ENCODE data around the gene ARFGAP2. TPM values are rescaled to one million over a fixed set of nuclear protein-coding genes. Genes with fewer than 3 reads are reported as not detected.

Gene ARFGAP2
- total and polyA plus RNA-seq, 5 donors from 2014 or later: 102 to 169 (median 110) TPM

GRCh38 chr11:47177229-47177845 is 658 bp upstream of the ARFGAP2 start:
- peak overlapping the region; percentile 93 for H3K27ac ChIP-seq (ENCODE audit: insufficient read depth, low read length, poor library complexity, severe bottlenecking)
- H3K4me3 ChIP-seq (ENCODE audit: low read depth, low read length): peak overlapping the region; percentile 79
- peak overlapping the region; percentile 97 to 99 (median 99) for H3K4me3 Mint-ChIP-seq
- peaks cover 5% of the 10 kb centered on the region for H3K27me3 Mint-ChIP-seq
- no peaks in the 10 kb centered on the region for H3K27me3 ChIP-seq (ENCODE audit: control insufficient read depth, insufficient read depth, low read length)
- H3K9me3 Mint-ChIP-seq: no peaks in the 10 kb centered on the region
- H3K36me3 ChIP-seq (ENCODE audit: control insufficient read depth, insufficient read depth, low read length): peaks cover 21% of the 10 kb centered on the region
- peak; percentile 67 to 70 for ATAC-seq (ENCODE audit: low read depth in 2 of 2)
- peaks cover 4 to 47% (median 19%) of the 10 kb centered on the region in 4 donors for H3K4me1 Mint-ChIP-seq
- peaks cover 43% of the 10 kb centered on the region for H3K4me1 ChIP-seq (ENCODE audit: control insufficient read depth, insufficient read depth, low read length, poor library complexity, severe bottlenecking)
- peak overlapping the region; percentile 97 to 100 (median 99) for H3K27ac Mint-ChIP-seq
- H3K36me3 Mint-ChIP-seq: peaks cover 9% of the 10 kb centered on the region
- peak; percentile 62 to 92 (median 86) for DNase-seq
- H3K9me3 ChIP-seq (ENCODE audit: control insufficient read depth in 2 of 2, low read length in 2 of 2): no peaks in the 10 kb centered on the region

DNA sequence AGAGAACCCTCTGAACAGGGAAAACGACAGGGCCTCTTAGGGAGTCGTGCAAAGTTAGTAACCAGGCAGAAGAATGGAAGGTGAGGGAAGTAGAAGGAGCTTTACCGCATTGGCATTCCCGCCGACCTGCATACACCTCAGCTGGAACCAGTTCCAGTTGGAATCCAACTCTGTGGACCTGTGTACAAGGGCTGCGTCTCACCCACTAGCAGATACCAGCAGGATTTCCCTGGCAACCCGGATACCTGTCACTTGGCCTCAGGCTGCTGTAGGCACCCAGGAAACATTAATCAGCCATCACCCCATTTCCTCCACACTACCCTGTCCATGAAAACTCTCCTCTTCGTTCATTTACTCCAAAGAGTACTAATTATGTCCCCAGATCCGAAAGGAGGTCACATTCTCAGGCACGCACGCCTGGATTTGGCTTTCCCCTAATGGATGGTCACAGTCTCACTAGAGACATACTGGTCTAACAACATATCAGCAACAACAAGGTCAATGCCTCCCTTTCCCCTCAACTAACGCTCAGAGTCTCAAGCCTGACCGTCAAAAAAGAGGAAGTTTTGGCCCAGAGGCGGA is 842 bp downstream of the ARFGAP2 start:
- Histone ChIP-seq H3K4me1 (ENCODE audit: control insufficient read depth, insufficient read depth, low read length, poor library complexity, severe bottlenecking) (peaks cover 48% of the 10 kb centered on the region), H3K27ac (ENCODE audit: insufficient read depth, low read length, poor library complexity, severe bottlenecking) (peak overlapping the region; percentile 93), H3K4me3 (ENCODE audit: low read depth, low read length) (peak overlapping the region; percentile 94), H3K27me3 (ENCODE audit: control insufficient read depth, insufficient read depth, low read length) (no peaks in the 10 kb centered on the region), H3K9me3 (ENCODE audit: control insufficient read depth in 2 of 2, low read length in 2 of 2) (no peaks in the 10 kb centered on the region), H3K36me3 (ENCODE audit: control insufficient read depth, insufficient read depth, low read length) (peaks cover 35% of the 10 kb centered on the region)
- peaks cover 5% of the 10 kb centered on the region for H3K27me3 Mint-ChIP-seq
- H3K4me3 Mint-ChIP-seq: peak overlapping the region; percentile 97 to 99 (median 99)
- peaks cover 17% of the 10 kb centered on the region for H3K36me3 Mint-ChIP-seq
- DNase-seq (no peak), ATAC-seq (ENCODE audit: low read depth in 2 of 2) (no peak)
- H3K9me3 Mint-ChIP-seq: peaks cover 0 to 2% (median 0%) of the 10 kb centered on the region in 7 donors
- H3K4me1 Mint-ChIP-seq: peaks cover 4 to 57% (median 24%) of the 10 kb centered on the region in 4 donors
- peak overlapping the region; percentile 97 to 98 (median 97) for H3K27ac Mint-ChIP-seq

- ATAC-seq (ENCODE audit: low read depth in 2 of 2) (no peak), DNase-seq (no peak)
- Histone ChIP-seq H3K27me3 (ENCODE audit: control insufficient read depth, insufficient read depth, low read length) (no peaks in the 10 kb centered on the region), H3K4me1 (ENCODE audit: control insufficient read depth, insufficient read depth, low read length, poor library complexity, severe bottlenecking) (peaks cover 43% of the 10 kb centered on the region), H3K36me3 (ENCODE audit: control insufficient read depth, insufficient read depth, low read length) (peaks cover 61% of the 10 kb centered on the region), H3K9me3 (ENCODE audit: control insufficient read depth in 2 of 2, low read length in 2 of 2) (no peaks in the 10 kb centered on the region), H3K4me3 (ENCODE audit: low read depth, low read length) (no peak overlapping the region), H3K27ac (ENCODE audit: insufficient read depth, low read length, poor library complexity, severe bottlenecking) (no peak overlapping the region)
- Mint-ChIP-seq H3K4me3 (peak overlapping the region in 3 of 4 donors; percentile 50 to 87 (median 76)), H3K9me3 (peaks cover 0 to 2% (median 0%) of the 10 kb centered on the region in 7 donors), H3K27me3 (peaks cover 5% of the 10 kb centered on the region), H3K36me3 (peaks cover 20% of the 10 kb centered on the region), H3K4me1 (peaks cover 4 to 53% (median 23%) of the 10 kb centered on the region in 4 donors), H3K27ac (no peak overlapping the region)
Measured at GRCh38 chr11:47172740-47173336, 3.8 kb downstream of the ARFGAP2 start.

DNA sequence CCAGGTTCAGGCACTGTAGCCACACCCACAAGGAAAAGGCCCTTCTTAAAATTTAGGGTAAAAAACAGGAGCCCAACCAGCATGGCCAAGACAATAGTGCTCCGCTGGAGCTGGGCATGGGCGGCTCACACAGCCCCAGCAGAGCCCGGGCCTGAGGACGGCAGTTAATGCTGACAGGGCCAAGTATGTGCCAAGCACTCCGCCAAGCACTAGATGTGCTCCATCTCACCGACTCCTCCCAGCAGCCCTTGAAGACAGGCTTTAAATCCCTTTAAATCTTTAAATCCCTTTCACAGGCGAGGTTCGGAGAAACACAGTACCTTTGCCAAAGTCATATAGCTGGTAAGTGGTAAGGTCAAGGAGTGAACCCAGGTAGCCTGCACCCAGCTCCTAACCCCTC is 4.8 kb downstream of the ARFGAP2 start:
- Mint-ChIP-seq H3K4me1 (peaks cover 4 to 46% (median 19%) of the 10 kb centered on the region in 4 donors), H3K27me3 (no peaks in the 10 kb centered on the region), H3K36me3 (peaks cover 24% of the 10 kb centered on the region), H3K9me3 (peaks cover 0 to 2% (median 0%) of the 10 kb centered on the region in 7 donors), H3K4me3 (no peak overlapping the region), H3K27ac (no peak overlapping the region)
- no peak overlapping the region for H3K27ac ChIP-seq (ENCODE audit: insufficient read depth, low read length, poor library complexity, severe bottlenecking)
- DNase-seq (no peak), ATAC-seq (ENCODE audit: low read depth in 2 of 2) (no peak)
- H3K4me1 ChIP-seq (ENCODE audit: control insufficient read depth, insufficient read depth, low read length, poor library complexity, severe bottlenecking): peaks cover 34% of the 10 kb centered on the region
- no peaks in the 10 kb centered on the region for H3K27me3 ChIP-seq (ENCODE audit: control insufficient read depth, insufficient read depth, low read length)
- no peaks in the 10 kb centered on the region for H3K9me3 ChIP-seq (ENCODE audit: control insufficient read depth in 2 of 2, low read length in 2 of 2)
- peaks cover 70% of the 10 kb centered on the region for H3K36me3 ChIP-seq (ENCODE audit: control insufficient read depth, insufficient read depth, low read length)
- no peak overlapping the region for H3K4me3 ChIP-seq (ENCODE audit: low read depth, low read length)

DNA sequence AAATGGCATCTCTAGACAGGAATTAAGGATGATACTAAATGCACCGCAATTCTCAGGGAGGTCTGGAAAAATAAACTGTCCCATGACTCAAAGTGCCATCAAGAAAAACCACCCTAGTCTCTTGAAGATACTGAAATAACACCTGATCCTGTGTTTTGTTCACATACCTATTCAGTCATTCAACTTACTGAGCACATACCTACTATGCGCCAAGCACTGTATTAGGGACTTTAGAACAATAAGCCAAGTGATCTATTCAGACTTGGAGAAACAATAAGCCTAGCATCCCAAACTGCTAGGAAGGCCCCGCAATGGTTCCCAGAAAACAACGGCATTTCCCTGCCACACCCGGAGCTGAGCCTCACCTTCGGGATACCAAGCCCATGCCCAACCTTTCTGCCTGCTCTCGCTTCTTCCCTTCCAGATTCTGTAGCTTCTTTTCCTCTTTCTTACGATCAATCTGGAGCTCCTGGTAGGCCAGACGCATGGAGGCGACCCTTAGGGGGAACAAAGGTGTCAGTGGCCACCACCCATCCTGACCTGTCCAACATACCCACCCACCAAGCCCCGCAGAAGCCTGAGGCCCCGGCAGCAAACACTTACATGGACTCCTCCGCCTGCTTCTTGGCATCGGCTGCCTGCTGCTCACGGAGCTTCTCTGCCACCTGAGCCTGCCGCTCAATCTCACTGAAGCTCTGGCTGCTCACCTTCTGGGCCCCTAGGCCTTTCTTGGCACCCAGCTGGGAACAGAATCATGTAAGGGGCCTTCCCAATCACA is 5.4 kb downstream of the ARFGAP2 start:
- H3K27ac Mint-ChIP-seq: no peak overlapping the region
- H3K36me3 ChIP-seq (ENCODE audit: control insufficient read depth, insufficient read depth, low read length): peaks cover 76% of the 10 kb centered on the region
- no peaks in the 10 kb centered on the region for H3K27me3 ChIP-seq (ENCODE audit: control insufficient read depth, insufficient read depth, low read length)
- ATAC-seq (ENCODE audit: low read depth in 2 of 2): no peak
- no peaks in the 10 kb centered on the region for H3K9me3 ChIP-seq (ENCODE audit: control insufficient read depth in 2 of 2, low read length in 2 of 2)
- H3K4me1 Mint-ChIP-seq: peaks cover 4 to 43% (median 19%) of the 10 kb centered on the region in 4 donors
- H3K4me1 ChIP-seq (ENCODE audit: control insufficient read depth, insufficient read depth, low read length, poor library complexity, severe bottlenecking): peaks cover 33% of the 10 kb centered on the region
- H3K4me3 Mint-ChIP-seq: no peak overlapping the region
- H3K36me3 Mint-ChIP-seq: peaks cover 24% of the 10 kb centered on the region
- DNase-seq: no peak
- no peak overlapping the region for H3K4me3 ChIP-seq (ENCODE audit: low read depth, low read length)
- peaks cover 0 to 2% (median 0%) of the 10 kb centered on the region in 7 donors for H3K9me3 Mint-ChIP-seq
- no peaks in the 10 kb centered on the region for H3K27me3 Mint-ChIP-seq
- no peak overlapping the region for H3K27ac ChIP-seq (ENCODE audit: insufficient read depth, low read length, poor library complexity, severe bottlenecking)

DNA sequence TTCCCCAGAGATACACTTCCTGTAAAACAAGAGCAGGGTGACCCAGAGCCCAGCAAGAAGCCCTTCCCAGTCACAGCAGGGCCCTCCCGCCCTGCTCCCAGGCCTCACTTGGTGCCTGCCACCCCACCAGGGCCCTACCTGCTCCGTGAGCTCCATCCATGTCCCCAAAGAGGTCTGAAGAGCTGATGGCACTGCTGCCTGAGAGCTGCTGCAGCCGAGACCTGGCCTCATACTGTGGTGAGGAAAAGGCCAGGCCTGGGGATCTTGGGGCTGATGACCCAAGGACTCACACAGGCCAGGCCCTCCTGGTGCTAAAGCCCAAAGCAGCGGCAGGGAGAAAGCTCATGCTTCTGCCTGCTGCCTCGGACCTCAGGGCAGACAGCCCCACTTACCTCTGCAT is 10.3 kb downstream of the ARFGAP2 start:
- DNase-seq (no peak), ATAC-seq (ENCODE audit: low read depth in 2 of 2) (no peak)
- Histone ChIP-seq H3K36me3 (ENCODE audit: control insufficient read depth, insufficient read depth, low read length) (peaks cover 71% of the 10 kb centered on the region), H3K4me1 (ENCODE audit: control insufficient read depth, insufficient read depth, low read length, poor library complexity, severe bottlenecking) (no peaks in the 10 kb centered on the region), H3K27ac (ENCODE audit: insufficient read depth, low read length, poor library complexity, severe bottlenecking) (no peak overlapping the region), H3K4me3 (ENCODE audit: low read depth, low read length) (no peak overlapping the region), H3K27me3 (ENCODE audit: control insufficient read depth, insufficient read depth, low read length) (no peaks in the 10 kb centered on the region), H3K9me3 (ENCODE audit: control insufficient read depth in 2 of 2, low read length in 2 of 2) (no peaks in the 10 kb centered on the region)
- Mint-ChIP-seq H3K27me3 (no peaks in the 10 kb centered on the region), H3K27ac (no peak overlapping the region), H3K4me3 (peak overlapping the region in 1 of 4 donors; percentile 7), H3K9me3 (peaks cover 0 to under 1% (median 0%) of the 10 kb centered on the region in 7 donors), H3K4me1 (peaks cover 0 to 9% (median 2%) of the 10 kb centered on the region in 4 donors), H3K36me3 (peaks cover 14% of the 10 kb centered on the region)

GRCh38 chr11:47165253-47165840 is 11.3 kb downstream of the ARFGAP2 start:
- H3K4me1 ChIP-seq (ENCODE audit: control insufficient read depth, insufficient read depth, low read length, poor library complexity, severe bottlenecking): no peaks in the 10 kb centered on the region
- DNase-seq: no peak
- H3K36me3 ChIP-seq (ENCODE audit: control insufficient read depth, insufficient read depth, low read length): peaks cover 63% of the 10 kb centered on the region
- H3K4me3 Mint-ChIP-seq: no peak overlapping the region
- H3K36me3 Mint-ChIP-seq: peaks cover 12% of the 10 kb centered on the region
- no peaks in the 10 kb centered on the region for H3K9me3 Mint-ChIP-seq
- no peaks in the 10 kb centered on the region for H3K27me3 ChIP-seq (ENCODE audit: control insufficient read depth, insufficient read depth, low read length)
- ATAC-seq (ENCODE audit: low read depth in 2 of 2): no peak
- no peak overlapping the region for H3K27ac Mint-ChIP-seq
- H3K27me3 Mint-ChIP-seq: no peaks in the 10 kb centered on the region
- no peak overlapping the region for H3K27ac ChIP-seq (ENCODE audit: insufficient read depth, low read length, poor library complexity, severe bottlenecking)
- H3K4me1 Mint-ChIP-seq: peaks cover 0 to 2% (median 0%) of the 10 kb centered on the region in 4 donors
- H3K4me3 ChIP-seq (ENCODE audit: low read depth, low read length): no peak overlapping the region
- no peaks in the 10 kb centered on the region for H3K9me3 ChIP-seq (ENCODE audit: control insufficient read depth in 2 of 2, low read length in 2 of 2)
